ENCODE measurements around the gene WTAP. TPM values are rescaled to one million over a fixed set of nuclear protein-coding genes. Genes with fewer than 3 reads are reported as not detected.

WTAP gene
- total and polyA plus RNA-seq, 2 of the 4 experiments (the other 2 are of a cell fraction): 30.2 to 92.3 TPM

DNA sequence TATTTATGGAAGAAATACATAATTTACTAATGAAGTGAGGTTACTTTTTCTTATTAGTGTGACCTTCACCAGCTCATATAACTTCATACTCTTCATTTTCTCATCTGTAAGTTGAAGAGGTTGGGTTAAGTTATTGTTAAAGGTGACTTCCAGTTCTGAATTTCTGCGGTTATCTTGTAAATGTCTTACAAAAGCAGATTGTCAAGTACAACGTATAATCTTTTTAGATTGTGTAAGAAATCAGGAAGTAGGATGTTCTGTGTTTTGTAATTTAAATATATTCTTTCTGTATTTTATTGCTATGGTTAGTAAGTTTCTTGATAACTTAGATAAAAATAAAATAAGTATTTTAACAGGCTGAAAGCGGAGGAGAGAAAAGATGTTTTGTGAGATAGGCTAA lies 12.0 kb downstream of the WTAP start:
- H4K8ac ChIP-seq (ENCODE audit: low read depth in 2 of 2, low read length in 2 of 2): no peak overlapping the region
- TF ChIP-seq BHLHE40 (IDR thresholded peaks at IDR 0.05; ENCODE audit: low read depth, low read length) (no peak), MAZ (IDR thresholded peaks at IDR 0.05; ENCODE audit: borderline replicate concordance, low read depth, low read length) (no peak), MAFK (IDR thresholded peaks at IDR 0.05; ENCODE audit: low read depth, low read length) (no peak), RAD21 (IDR thresholded peaks at IDR 0.05; ENCODE audit: low read length) (no peak), NFE2L2 (IDR thresholded peaks at IDR 0.05; ENCODE audit: low read depth, low read length) (no peak), SMC3 (IDR thresholded peaks at IDR 0.05; ENCODE audit: low read depth, low read length) (no peak), POLR2A (IDR thresholded peaks at IDR 0.05; ENCODE audit: low read depth, low read length) (no peak), MXI1 (IDR thresholded peaks at IDR 0.05; ENCODE audit: borderline replicate concordance, low read depth, low read length) (no peak), CHD1 (IDR thresholded peaks at IDR 0.05; ENCODE audit: low read depth, low read length) (no peak), RFX5 (IDR thresholded peaks at IDR 0.05; ENCODE audit: low read depth, low read length) (no peak)
- TF ChIP-seq, protein P1, sequence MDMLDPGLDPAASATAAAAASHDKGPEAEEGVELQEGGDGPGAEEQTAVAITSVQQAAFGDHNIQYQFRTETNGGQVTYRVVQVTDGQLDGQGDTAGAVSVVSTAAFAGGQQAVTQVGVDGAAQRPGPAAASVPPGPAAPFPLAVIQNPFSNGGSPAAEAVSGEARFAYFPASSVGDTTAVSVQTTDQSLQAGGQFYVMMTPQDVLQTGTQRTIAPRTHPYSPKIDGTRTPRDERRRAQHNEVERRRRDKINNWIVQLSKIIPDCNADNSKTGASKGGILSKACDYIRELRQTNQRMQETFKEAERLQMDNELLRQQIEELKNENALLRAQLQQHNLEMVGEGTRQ (IDR thresholded peaks at IDR 0.05; ENCODE audit: low read depth, low read length): no peak
- H3K4ac ChIP-seq (ENCODE audit: low read depth, low read length): no peak overlapping the region
- H3K18ac ChIP-seq (ENCODE audit: low read depth, low read length): no peak overlapping the region
- no peak overlapping the region for H2BK5ac ChIP-seq (ENCODE audit: low read depth, low read length, poor library complexity, severe bottlenecking)
- dilution Hi-C loops (cut with HindIII; ENCODE audit: low sequenced_read_pairs, unreplicated experiment): no loop called here
- H2AFZ ChIP-seq (replicated peaks; ENCODE audit: low read length, poor library complexity): no peak overlapping the region
- no peak overlapping the region for H3K4me2 ChIP-seq (ENCODE audit: low read depth, low read length)
- in situ Hi-C loops (cut with MboI; ENCODE audit: low sequenced_read_pairs): no loop called here
- H3K4me1 ChIP-seq (ENCODE audit: control insufficient read depth, insufficient read depth, low read length): no peaks in the 10 kb centered on the region
- H3K36me3 ChIP-seq (ENCODE audit: control insufficient read depth, insufficient read depth, low read length): peaks cover 39% of the 10 kb centered on the region
- H2BK20ac ChIP-seq (ENCODE audit: low read depth, low read length): no peak overlapping the region
- H4K20me1 ChIP-seq (ENCODE audit: insufficient read depth, low read length): peaks cover 34% of the 10 kb centered on the region
- H3K14ac ChIP-seq (replicated peaks; ENCODE audit: low read depth, low read length): no peak overlapping the region
- no peak overlapping the region for H3K23ac ChIP-seq (ENCODE audit: low read depth, low read length)
- ATAC-seq (ENCODE audit: low read depth) (no peak), DNase-seq (no peak)
- POLR2A ChIA-PET (ENCODE audit: unreplicated experiment): no interaction called here
- no peak overlapping the region for H4K5ac ChIP-seq (ENCODE audit: low read depth, low read length)
- no peak overlapping the region for H2BK120ac ChIP-seq (ENCODE audit: low read depth, low read length)
- H3K9me1 ChIP-seq (ENCODE audit: insufficient read depth, low read length): 0 out of 2 replicates have a peak, but pooled peaks cover 6% of the 10 kb centered on the region
- H4K91ac ChIP-seq (ENCODE audit: insufficient read depth, low read depth, low read length): no peak overlapping the region
- H2BK15ac ChIP-seq (ENCODE audit: low read depth, low read length): no peak overlapping the region
- H3K27ac ChIP-seq (ENCODE audit: insufficient read depth, low read length): no peak overlapping the region
- H3K27me3 ChIP-seq (ENCODE audit: control insufficient read depth, insufficient read depth, low read length): no peaks in the 10 kb centered on the region
- no CpG with 5 or more reads among the region's 3 CpGs for WGBS, 2 experiments (ENCODE audit: extremely low coverage in 2 of 2, insufficient read length in 1 of 2)
- no peak overlapping the region for H3K9ac ChIP-seq (ENCODE audit: low read depth, low read length)
- CTCF ChIA-PET: interaction anchor here (0.8 kb wide), 1 partner anchor 12 kb away, joined by 4 read pairs; no protein-coding TSS in a partner anchor
- no peak overlapping the region for H3K56ac ChIP-seq (ENCODE audit: extremely low read depth, insufficient read depth, low read length)
- no TSS peak for BruUV-seq (replicated peaks)
- peaks cover 8 to 32% of the 10 kb centered on the region in 2 experiments for H3K79me1 ChIP-seq (ENCODE audit: low read depth in 1 of 2, low read length in 2 of 2)
- intact Hi-C loops (cut with micrococcal nuclease): no loop called here
- no peak overlapping the region for H2AK5ac ChIP-seq (ENCODE audit: low read depth, low read length)
- no peaks in the 10 kb centered on the region for H3K9me3 ChIP-seq (ENCODE audit: control insufficient read depth, insufficient read depth, low read length)
- H3K4me3 ChIP-seq (ENCODE audit: insufficient read depth, low read depth, low read length): no peak overlapping the region
- no peak overlapping the region for H2AK9ac ChIP-seq (replicated peaks; ENCODE audit: low read depth, low read length, poor library complexity)
